ENCODE measurements around the gene GALR1.

GALR1 gene, protein sequence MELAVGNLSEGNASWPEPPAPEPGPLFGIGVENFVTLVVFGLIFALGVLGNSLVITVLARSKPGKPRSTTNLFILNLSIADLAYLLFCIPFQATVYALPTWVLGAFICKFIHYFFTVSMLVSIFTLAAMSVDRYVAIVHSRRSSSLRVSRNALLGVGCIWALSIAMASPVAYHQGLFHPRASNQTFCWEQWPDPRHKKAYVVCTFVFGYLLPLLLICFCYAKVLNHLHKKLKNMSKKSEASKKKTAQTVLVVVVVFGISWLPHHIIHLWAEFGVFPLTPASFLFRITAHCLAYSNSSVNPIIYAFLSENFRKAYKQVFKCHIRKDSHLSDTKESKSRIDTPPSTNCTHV

GRCh38 chr18:77249569-77250500 lies at the start of gene GALR1:
Gene GALR1, plus strand, starts transcription at chr18:77249848. Its CDS starts 701 bp downstream, at chr18:77250549.
- no peaks in the 10 kb centered on the region for H3K27me3 ChIP-seq (ENCODE audit: insufficient read depth, low read length, poor library complexity, severe bottlenecking)
- H4K20me1 ChIP-seq (ENCODE audit: insufficient read depth, low read length, poor library complexity, severe bottlenecking): no peaks in the 10 kb centered on the region
- H3K4me2 ChIP-seq (ENCODE audit: low read depth, low read length, poor library complexity, severe bottlenecking): no peak within 1 kb of the TSS
- peaks cover 10% of the 10 kb centered on the region; the same call in 1 of the 2 replicates for H3K9me3 ChIP-seq (ENCODE audit: insufficient read depth, low read depth, low read length)
- H2AFZ ChIP-seq (ENCODE audit: low read length): no peak within 1 kb of the TSS
- no peak within 1 kb of the TSS for H3K4me3 ChIP-seq (ENCODE audit: low read length, poor library complexity, severe bottlenecking)
- no peaks in the 10 kb centered on the region for H3K4me1 ChIP-seq (ENCODE audit: insufficient read depth, low read length, poor library complexity, severe bottlenecking)
- no peaks in the 10 kb centered on the region for H3K79me2 ChIP-seq (ENCODE audit: insufficient read depth, low read length)
- no peaks in the 10 kb centered on the region for H3K36me3 ChIP-seq (ENCODE audit: insufficient read depth, low read length)
- no peaks in the 10 kb centered on the region for H3K9me2 ChIP-seq (replicated peaks; ENCODE audit: low read depth, low read length)
- H3F3A ChIP-seq (ENCODE audit: low read depth): no peaks in the 10 kb centered on the region
- TF ChIP-seq EZH2phosphoT487 (IDR thresholded peaks at IDR 0.05; ENCODE audit: borderline replicate concordance) (no peak), CTCF (conservative IDR thresholded peaks at IDR 0.05; ENCODE audit: low read length) (no peak)
- H3K9ac ChIP-seq (ENCODE audit: low read depth, low read length, poor library complexity, severe bottlenecking): no peak within 1 kb of the TSS

DNA sequence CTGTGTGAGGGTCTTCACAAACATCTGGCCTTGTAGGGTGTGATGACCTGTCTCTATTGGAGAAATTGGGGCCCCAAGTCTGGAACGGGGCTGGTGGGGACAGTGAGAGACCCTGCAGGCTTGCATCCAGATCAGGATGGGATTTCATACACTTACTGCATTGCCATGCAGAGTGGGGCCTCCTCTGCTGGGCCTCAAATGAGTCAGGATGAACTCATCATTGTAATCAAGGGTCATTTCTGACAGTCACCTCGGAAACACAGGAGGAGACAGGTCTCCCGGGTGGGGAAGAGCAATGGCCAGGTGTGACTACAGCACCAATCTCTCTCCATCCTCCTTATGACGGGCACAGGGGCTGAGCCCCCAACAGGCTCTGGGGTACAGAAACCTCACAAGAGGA lies 48.1 kb upstream of the GALR1 start:
- Histone ChIP-seq H3F3A (ENCODE audit: low read depth) (no peaks in the 10 kb centered on the region), H2AFZ (ENCODE audit: low read length) (no peak overlapping the region), H3K79me2 (ENCODE audit: insufficient read depth, low read length) (no peaks in the 10 kb centered on the region), H3K9me2 (replicated peaks; ENCODE audit: low read depth, low read length) (no peaks in the 10 kb centered on the region), H3K9ac (ENCODE audit: low read depth, low read length, poor library complexity, severe bottlenecking) (no peak overlapping the region), H3K4me2 (ENCODE audit: low read depth, low read length, poor library complexity, severe bottlenecking) (no peak overlapping the region), H3K4me1 (ENCODE audit: insufficient read depth, low read length, poor library complexity, severe bottlenecking) (peaks cover 12% of the 10 kb centered on the region), H3K9me3 (ENCODE audit: insufficient read depth, low read depth, low read length) (no peaks in the 10 kb centered on the region), H3K27me3 (ENCODE audit: insufficient read depth, low read length, poor library complexity, severe bottlenecking) (no peaks in the 10 kb centered on the region), H3K4me3 (ENCODE audit: low read length, poor library complexity, severe bottlenecking) (no peak overlapping the region), H3K36me3 (ENCODE audit: insufficient read depth, low read length) (no peaks in the 10 kb centered on the region), H4K20me1 (ENCODE audit: insufficient read depth, low read length, poor library complexity, severe bottlenecking) (no peaks in the 10 kb centered on the region)
- TF ChIP-seq EZH2phosphoT487 (IDR thresholded peaks at IDR 0.05; ENCODE audit: borderline replicate concordance) (no peak), CTCF (conservative IDR thresholded peaks at IDR 0.05; ENCODE audit: low read length) (no peak)

GRCh38 chr18:77202329-77202728 lies 47.3 kb upstream of the GALR1 start:
- Histone ChIP-seq H3K4me1 (ENCODE audit: insufficient read depth, low read length, poor library complexity, severe bottlenecking) (peaks cover 8% of the 10 kb centered on the region), H3K36me3 (ENCODE audit: insufficient read depth, low read length) (no peaks in the 10 kb centered on the region), H3K27me3 (ENCODE audit: insufficient read depth, low read length, poor library complexity, severe bottlenecking) (no peaks in the 10 kb centered on the region), H3K79me2 (ENCODE audit: insufficient read depth, low read length) (no peaks in the 10 kb centered on the region), H4K20me1 (ENCODE audit: insufficient read depth, low read length, poor library complexity, severe bottlenecking) (no peaks in the 10 kb centered on the region), H3K9ac (ENCODE audit: low read depth, low read length, poor library complexity, severe bottlenecking) (no peak overlapping the region), H3K4me2 (ENCODE audit: low read depth, low read length, poor library complexity, severe bottlenecking) (no peak overlapping the region), H3F3A (ENCODE audit: low read depth) (no peaks in the 10 kb centered on the region), H3K9me3 (ENCODE audit: insufficient read depth, low read depth, low read length) (no peaks in the 10 kb centered on the region), H3K9me2 (replicated peaks; ENCODE audit: low read depth, low read length) (no peaks in the 10 kb centered on the region), H3K4me3 (ENCODE audit: low read length, poor library complexity, severe bottlenecking) (no peak overlapping the region), H2AFZ (ENCODE audit: low read length) (no peak overlapping the region)
- TF ChIP-seq CTCF (conservative IDR thresholded peaks at IDR 0.05; ENCODE audit: low read length): no peak
- no peak for TF ChIP-seq EZH2phosphoT487 (IDR thresholded peaks at IDR 0.05; ENCODE audit: borderline replicate concordance)
